ENCODE data around the gene FGG.

Gene FGG

DNA sequence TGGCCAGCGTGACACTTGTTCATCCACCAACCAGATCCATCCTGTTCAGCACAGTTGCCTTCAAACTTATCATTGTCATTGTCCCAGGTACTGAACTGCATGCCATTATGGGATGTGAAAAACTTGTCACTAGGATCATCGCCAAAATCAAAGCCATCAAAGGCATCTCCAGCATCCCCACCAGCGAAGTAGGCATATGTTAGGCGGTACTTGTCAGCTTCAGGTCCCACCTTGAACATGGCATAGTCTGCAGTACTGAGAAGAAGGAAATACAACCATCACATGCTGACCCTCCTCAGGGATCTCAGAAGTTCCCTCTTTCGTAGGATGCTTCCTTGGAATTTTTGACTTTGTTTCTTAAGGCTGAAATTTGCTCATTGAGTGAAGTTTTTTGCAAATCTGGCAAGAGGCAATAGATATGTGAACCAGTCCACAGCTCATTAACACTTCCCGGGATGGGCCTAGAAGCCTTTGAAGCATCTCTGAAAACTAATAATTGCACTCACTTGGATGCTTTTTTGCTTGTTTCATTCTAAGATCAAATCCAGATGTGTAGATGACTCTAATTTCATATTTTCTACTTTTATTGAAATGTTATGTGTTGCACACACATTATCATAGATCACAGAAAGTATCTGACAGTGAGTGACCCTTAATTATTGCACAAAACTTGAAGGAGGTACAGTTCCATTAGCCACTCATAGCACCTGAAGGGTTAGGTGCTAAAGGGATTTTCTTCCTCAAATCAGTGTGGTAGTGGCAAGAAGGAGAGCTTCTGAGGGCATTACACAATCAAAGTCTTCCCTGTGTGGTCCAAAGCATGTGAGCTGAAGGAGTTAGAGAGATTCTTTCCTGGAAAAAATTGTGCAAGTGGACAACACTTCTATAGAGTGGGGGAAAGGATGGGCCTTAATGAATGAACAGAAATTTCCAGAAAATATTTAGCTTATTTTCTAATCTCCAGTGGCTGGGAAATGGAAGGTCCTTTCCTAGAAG, 5.4 kb downstream of the FGG start:
- Histone ChIP-seq H4K20me1 (ENCODE audit: insufficient read depth, low read length) (no peaks in the 10 kb centered on the region), H3K4me1 (ENCODE audit: low read length) (no peaks in the 10 kb centered on the region), H3K9me3 (replicated peaks; ENCODE audit: insufficient read depth, low read length) (no peaks in the 10 kb centered on the region), H3K4me3 (ENCODE audit: low read length) (no peak overlapping the region), H3K9me2 (replicated peaks; ENCODE audit: insufficient read depth, low read length) (no peaks in the 10 kb centered on the region), H3K36me3 (replicated peaks; ENCODE audit: insufficient read depth, low read length) (no peaks in the 10 kb centered on the region), H3K9ac (ENCODE audit: low read length) (no peak overlapping the region), H3K4me2 (ENCODE audit: low read depth, low read length) (no peak overlapping the region), H3K79me2 (ENCODE audit: low read length) (no peaks in the 10 kb centered on the region), H3K27ac (ENCODE audit: low read length) (no peak overlapping the region), H3K27me3 (replicated peaks; ENCODE audit: insufficient read depth, low read length) (no peaks in the 10 kb centered on the region), H3F3A (ENCODE audit: insufficient read depth, low read length) (no peaks in the 10 kb centered on the region), H2AFZ (ENCODE audit: low read length) (no peak overlapping the region)
- no peak for DNase-seq
- TF ChIP-seq EZH2 (optimal IDR thresholded peaks at IDR 0.05; ENCODE audit: low read depth, low read length), result no peak
- no peak for TF ChIP-seq EZH2phosphoT487 (IDR thresholded peaks at IDR 0.05; ENCODE audit: low read length)
- TF ChIP-seq, protein P1, sequence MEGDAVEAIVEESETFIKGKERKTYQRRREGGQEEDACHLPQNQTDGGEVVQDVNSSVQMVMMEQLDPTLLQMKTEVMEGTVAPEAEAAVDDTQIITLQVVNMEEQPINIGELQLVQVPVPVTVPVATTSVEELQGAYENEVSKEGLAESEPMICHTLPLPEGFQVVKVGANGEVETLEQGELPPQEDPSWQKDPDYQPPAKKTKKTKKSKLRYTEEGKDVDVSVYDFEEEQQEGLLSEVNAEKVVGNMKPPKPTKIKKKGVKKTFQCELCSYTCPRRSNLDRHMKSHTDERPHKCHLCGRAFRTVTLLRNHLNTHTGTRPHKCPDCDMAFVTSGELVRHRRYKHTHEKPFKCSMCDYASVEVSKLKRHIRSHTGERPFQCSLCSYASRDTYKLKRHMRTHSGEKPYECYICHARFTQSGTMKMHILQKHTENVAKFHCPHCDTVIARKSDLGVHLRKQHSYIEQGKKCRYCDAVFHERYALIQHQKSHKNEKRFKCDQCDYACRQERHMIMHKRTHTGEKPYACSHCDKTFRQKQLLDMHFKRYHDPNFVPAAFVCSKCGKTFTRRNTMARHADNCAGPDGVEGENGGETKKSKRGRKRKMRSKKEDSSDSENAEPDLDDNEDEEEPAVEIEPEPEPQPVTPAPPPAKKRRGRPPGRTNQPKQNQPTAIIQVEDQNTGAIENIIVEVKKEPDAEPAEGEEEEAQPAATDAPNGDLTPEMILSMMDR (IDR thresholded peaks at IDR 0.05; ENCODE audit: low read length), result no peak

DNA sequence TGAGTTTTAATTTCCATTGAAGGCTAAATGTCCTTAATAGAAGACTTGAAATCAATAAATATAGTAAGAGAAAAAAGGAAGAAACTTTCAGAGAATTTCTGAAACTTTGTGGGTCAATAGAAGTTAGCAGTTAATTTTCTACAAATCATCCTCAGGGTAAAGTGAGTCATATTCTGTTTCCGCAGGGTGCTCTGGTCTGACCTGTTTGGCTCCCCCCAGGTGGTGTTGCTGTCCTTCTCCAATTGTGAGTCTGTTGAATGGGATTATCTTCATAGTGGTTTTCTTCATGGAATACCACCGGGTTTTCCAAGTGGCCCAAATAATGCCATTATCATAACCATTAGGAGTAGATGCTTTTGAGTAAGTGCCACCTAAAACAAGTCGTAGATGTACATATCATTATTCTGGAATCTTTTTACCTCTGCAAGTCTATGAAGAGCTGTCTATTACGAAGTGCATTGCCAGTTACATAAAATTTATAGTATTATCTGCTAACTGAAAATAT, 7.7 kb downstream of the FGG start:
- no peaks in the 10 kb centered on the region for H3K4me1 ChIP-seq (ENCODE audit: low read length)
- H3K79me2 ChIP-seq (ENCODE audit: low read length), result no peaks in the 10 kb centered on the region
- H4K20me1 ChIP-seq (ENCODE audit: insufficient read depth, low read length), result no peaks in the 10 kb centered on the region
- H3K27ac ChIP-seq (ENCODE audit: low read length), result no peak overlapping the region
- no peaks in the 10 kb centered on the region for H3K27me3 ChIP-seq (replicated peaks; ENCODE audit: insufficient read depth, low read length)
- no peaks in the 10 kb centered on the region for H3K36me3 ChIP-seq (replicated peaks; ENCODE audit: insufficient read depth, low read length)
- H3K9me2 ChIP-seq (replicated peaks; ENCODE audit: insufficient read depth, low read length), result no peaks in the 10 kb centered on the region
- H2AFZ ChIP-seq (ENCODE audit: low read length), result no peak overlapping the region
- H3F3A ChIP-seq (ENCODE audit: insufficient read depth, low read length), result no peaks in the 10 kb centered on the region
- H3K9me3 ChIP-seq (replicated peaks; ENCODE audit: insufficient read depth, low read length), result no peaks in the 10 kb centered on the region
- H3K9ac ChIP-seq (ENCODE audit: low read length), result no peak overlapping the region
- no peak overlapping the region for H3K4me2 ChIP-seq (ENCODE audit: low read depth, low read length)
- no peak overlapping the region for H3K4me3 ChIP-seq (ENCODE audit: low read length)
- no peak for DNase-seq
- TF ChIP-seq EZH2 (optimal IDR thresholded peaks at IDR 0.05; ENCODE audit: low read depth, low read length), result no peak
- no peak for TF ChIP-seq EZH2phosphoT487 (IDR thresholded peaks at IDR 0.05; ENCODE audit: low read length)
- TF ChIP-seq, protein P1 (IDR thresholded peaks at IDR 0.05; ENCODE audit: low read length), result no peak

DNA sequence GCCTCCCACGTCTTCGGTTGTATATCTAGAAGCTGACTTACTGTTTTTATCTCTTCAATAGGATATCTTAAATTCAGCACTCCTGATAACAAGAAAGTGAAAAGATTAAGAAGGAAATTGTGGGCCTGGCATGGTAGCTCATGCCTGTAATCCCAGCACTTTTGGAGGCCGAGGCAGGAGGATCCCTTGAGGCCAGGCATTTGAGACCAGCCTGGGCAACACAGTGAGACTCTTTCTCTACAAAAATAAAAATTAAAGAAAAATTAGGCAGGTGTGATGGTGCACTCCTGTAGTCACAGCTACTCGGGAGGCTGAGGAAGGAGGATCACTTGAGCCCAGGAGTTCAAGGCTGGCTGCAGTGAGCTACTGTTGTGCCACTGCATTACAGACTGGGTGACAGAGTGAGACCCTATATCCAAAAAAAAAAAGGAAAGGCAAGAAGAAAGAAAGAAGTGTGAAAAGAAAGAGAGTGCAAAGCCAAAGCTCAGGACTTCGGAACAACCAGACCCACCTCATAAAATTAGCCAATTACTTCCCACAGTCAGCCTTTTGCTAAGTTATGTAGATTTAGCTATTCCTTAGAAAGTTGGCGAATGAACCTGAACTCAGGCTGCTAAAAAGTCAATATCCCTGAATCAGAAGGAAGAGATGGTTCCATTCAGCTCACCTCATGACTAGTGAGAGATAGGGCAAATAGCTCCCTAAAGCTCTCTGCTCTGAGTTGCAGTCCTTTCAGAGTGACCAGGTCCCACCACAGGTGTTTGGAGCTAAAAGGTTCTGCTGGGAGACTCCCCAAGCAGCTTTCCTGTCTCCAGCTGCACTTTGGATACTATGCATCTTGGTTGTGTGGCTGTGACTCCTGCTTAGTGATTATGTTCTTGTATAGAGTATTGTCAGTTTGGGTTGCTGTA, 9.2 kb downstream of the FGG start:
- H3K4me1 ChIP-seq (ENCODE audit: low read length), result no peaks in the 10 kb centered on the region
- H3K9me3 ChIP-seq (replicated peaks; ENCODE audit: insufficient read depth, low read length), result no peaks in the 10 kb centered on the region
- no peaks in the 10 kb centered on the region for H3F3A ChIP-seq (ENCODE audit: insufficient read depth, low read length)
- TF ChIP-seq EZH2 (optimal IDR thresholded peaks at IDR 0.05; ENCODE audit: low read depth, low read length) (no peak), EZH2phosphoT487 (IDR thresholded peaks at IDR 0.05; ENCODE audit: low read length) (no peak)
- H3K4me2 ChIP-seq (ENCODE audit: low read depth, low read length), result no peak overlapping the region
- no peaks in the 10 kb centered on the region for H3K36me3 ChIP-seq (replicated peaks; ENCODE audit: insufficient read depth, low read length)
- no peaks in the 10 kb centered on the region for H4K20me1 ChIP-seq (ENCODE audit: insufficient read depth, low read length)
- H3K9ac ChIP-seq (ENCODE audit: low read length), result no peak overlapping the region
- no peak overlapping the region for H3K4me3 ChIP-seq (ENCODE audit: low read length)
- no peak overlapping the region for H2AFZ ChIP-seq (ENCODE audit: low read length)
- no peak for DNase-seq
- no peaks in the 10 kb centered on the region for H3K79me2 ChIP-seq (ENCODE audit: low read length)
- no peaks in the 10 kb centered on the region for H3K9me2 ChIP-seq (replicated peaks; ENCODE audit: insufficient read depth, low read length)
- H3K27me3 ChIP-seq (replicated peaks; ENCODE audit: insufficient read depth, low read length), result no peaks in the 10 kb centered on the region
- no peak overlapping the region for H3K27ac ChIP-seq (ENCODE audit: low read length)

Measured in MM.1S (cell line).